Cerebellar nuclear complex (tissue), 1 donor: Measurements from ENCODE around the gene TFF3.

Experiments
- DNase-seq, 2 experiments: peaks; one replicate each; lab custom pipeline; 2025; lab: John Stamatoyannopoulos, UW

Gene TFF3

DNA sequence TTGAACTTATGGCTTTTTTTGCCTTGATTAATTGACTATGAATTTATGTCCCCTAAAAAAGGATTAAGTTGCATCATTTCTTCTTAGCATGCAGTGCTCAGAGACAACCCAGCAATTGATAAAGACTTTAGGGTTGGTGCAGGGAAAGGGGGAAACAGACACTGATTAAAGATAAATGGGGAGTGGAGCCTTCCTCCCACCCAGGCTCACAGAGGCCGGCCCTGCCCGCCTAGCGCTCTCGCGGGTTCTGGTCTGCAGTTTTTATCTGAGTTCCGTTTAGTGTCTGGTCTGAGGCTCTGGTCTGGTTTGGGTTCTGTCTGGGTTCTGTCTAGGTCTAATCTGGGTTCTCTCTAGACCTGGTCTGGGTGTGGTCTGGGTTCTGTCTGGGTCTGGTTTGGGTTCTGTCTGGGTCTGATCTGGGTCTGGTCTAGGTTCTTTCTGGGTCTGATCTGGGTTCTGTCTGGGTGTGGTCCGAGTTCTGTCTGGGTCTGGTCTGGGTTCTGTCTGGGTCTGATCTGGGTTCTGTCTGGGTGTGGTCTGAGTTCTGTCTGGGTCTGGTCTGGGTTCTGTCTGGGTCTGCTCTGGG lies 48.1 kb downstream of the TFF3 start:
- DNase-seq = no peak

- no peak for DNase-seq
Observed at GRCh38 chr21:42265231-42265812, 49.9 kb downstream of the TFF3 start.

DNA sequence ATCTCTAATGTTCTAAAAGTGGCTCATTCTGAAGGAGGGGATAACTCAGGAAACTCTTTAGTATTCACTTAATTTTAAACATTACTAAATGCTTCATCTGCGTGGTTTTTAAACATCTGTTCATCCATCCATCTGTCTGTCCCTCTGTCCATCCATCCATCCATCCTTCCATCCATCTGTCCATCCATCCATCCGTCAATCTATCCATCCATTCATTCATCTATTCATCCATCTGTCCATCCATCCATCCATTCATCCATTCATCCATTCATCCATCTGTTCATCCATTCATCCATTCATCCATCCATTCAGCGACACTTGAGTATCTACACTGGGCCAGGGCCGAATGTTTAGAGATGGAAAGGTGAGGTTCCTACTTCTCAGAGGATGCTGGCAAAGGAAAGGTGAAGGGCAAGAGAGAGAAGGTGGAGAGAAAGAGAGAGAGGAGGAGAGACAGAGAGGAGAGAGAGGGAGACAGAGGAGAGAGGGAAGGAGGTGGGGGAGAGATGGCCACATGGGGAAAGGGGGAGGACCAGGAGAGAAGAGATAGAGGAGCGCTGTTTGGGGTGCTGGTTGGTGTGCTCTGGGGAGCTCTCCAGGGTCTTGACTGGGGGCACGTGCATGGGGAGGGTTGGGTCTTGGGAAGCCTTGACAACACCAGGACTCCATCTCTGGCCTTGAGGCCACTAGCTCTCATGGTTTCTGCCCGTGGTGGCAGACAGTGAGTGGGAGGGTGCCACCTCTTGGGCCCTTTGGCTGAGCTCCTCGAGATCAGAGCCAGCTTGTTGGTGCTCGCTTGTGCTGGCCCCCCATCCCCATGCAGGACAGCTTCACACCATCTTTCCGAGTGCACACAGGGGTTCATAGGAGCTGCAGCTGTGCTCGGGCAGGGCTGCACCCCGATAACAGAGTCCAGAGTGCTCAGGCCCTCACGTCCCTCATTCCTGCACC lies 50.7 kb downstream of the TFF3 start:
- no peak for DNase-seq

DNA sequence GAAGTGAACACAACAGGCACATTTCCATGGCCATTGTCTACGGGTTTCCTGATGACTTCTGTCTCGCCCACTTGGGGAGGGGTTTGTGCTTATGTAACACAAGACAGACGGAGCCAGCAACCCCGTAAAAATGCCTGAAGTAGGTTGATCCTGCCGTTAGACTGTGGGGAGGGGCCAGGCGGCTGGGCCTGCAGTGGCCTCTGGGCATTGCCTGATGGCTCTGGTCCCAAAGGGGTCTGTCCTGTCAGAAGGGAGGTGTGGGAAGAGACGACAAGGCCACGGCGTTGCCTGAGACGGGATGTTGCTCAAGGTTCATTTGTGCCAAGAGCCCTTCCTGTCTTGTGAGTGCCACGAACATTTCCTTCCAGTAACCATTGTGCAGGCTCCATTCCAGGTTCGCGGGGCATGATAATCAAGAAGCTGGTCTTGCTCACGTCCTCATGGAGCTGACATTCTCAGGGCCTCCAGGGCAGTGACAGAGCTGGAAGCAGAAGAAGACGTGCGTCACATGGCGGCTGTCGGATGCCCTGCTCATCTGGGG lies 51.5 kb downstream of the TFF3 start:
- no peak for DNase-seq

- peak; percentile 28 to 30 for DNase-seq
Observed at GRCh38 chr21:42262831-42263231, 52.4 kb downstream of the TFF3 start.

DNA sequence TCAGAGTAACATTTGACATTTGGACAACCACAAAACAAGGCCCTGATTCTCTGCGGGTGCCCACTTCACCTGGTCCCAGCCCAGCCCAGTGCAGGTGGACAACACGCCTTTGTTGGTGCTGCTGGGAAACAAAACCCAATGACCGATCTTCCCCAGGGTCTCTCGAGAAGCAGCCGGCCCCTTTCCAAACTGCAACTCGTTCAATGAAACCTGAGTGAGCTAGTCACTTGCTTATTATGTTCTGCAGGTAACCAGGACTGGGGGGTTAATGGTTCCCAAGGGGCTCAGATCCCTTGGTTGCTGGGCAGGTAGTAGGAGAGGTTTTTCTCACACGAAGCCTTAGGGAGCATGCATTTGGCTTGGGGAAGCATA lies 53.4 kb downstream of the TFF3 start:
- DNase-seq = no peak
